Hematopoietic multipotent progenitor cell treated with erythropoietin and hydrocortisone succinate and interleukin-3 and kit ligand, for 17 days (in vitro differentiated cells): Measurements from ENCODE around the gene SPNS1.
"Not testable (repeated sequence)": the region's sequence is repeated elsewhere in the genome, so short reads cannot be mapped to it uniquely, and the experiment has no call there.

Experiments used
- DNase-seq: peaks from one replicate; pipeline ENCODE4 v3.0.0-alpha.2; 2015; ENCODE audit warnings: low spot score

SPNS1 gene, protein sequence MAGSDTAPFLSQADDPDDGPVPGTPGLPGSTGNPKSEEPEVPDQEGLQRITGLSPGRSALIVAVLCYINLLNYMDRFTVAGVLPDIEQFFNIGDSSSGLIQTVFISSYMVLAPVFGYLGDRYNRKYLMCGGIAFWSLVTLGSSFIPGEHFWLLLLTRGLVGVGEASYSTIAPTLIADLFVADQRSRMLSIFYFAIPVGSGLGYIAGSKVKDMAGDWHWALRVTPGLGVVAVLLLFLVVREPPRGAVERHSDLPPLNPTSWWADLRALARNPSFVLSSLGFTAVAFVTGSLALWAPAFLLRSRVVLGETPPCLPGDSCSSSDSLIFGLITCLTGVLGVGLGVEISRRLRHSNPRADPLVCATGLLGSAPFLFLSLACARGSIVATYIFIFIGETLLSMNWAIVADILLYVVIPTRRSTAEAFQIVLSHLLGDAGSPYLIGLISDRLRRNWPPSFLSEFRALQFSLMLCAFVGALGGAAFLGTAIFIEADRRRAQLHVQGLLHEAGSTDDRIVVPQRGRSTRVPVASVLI

DNA sequence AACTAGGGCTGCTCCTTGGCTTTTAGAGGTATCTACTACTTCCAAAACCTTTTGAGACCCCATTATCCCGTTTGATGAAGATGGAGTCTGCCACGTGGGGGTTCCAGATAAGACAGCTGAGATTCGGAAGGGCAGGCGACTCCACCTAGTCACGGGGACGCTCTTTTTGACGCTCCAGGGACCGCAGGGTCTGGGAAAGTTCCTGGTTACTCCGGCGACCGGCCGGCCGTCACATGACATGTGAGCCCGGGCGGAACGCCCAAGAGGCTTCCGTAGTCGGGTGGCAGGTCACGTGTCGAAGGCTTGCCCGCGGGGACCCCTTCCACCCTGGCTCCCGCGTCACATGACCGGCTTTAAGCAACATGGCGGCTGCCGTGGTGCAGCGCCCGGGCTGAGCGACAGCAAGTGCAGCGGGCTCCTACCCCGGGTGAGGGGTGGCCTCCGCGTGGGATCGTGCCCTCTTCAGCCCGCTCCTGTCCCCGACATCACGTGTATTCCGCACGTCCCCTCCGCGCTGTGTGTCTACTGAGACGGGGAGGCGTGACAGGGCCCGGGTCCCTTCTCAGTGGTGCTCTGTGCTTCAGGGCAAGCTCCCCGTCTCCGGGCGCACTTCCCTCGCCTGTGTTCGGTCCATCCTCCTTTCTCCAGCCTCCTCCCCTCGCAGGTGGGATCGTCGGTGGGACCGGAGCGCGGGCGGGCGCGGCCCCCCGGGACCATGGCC lies at the start of gene SPNS1:
SPNS1 (plus strand) TSS at position 342 of the 721 bp plus-strand sequence; CDS start at position 716, 374 bp downstream.
- DNase-seq: peak; percentile 93

DNA sequence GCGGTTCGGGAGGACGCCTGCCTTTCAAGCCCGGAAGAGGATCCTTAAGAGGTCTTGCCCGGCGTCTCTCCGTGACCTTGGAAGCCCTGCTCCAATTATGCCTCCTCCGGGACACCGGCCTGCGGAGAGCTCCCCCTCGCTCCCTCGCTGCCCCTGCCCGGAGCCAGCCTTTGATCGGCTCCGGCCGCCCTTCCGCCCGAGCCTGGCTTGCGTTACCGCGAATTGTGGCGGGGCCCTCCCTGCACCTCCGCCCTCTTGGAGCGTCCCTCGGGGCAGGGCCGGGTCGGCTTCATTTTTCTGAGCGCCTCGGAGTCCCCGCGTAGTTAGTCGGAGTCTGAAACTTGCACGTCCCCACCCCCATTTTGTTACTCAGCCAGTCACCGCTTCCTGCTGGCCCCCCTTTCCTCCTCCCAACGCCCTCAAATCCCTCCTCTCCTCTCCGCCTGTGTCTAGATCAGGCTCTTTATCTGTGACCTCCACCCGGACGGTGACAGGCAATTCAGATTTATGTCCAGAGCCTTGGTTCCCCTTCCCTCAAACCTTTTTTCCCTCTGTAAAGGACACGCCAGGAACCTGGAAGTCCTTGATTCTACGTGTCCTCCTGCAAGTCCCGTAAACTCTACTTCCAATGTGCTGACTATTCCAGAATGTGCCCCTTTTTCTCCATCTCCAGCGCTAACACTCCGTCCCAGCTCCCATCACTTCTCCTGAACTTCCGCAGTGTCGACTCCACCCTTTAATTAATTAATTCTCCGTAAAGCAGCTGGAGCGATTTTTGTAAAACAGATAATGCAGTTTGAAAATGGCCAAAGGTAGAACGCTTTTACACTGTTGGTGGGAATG lies 49.0 kb upstream of the SPNS1 start:
- no peak for DNase-seq

DNA sequence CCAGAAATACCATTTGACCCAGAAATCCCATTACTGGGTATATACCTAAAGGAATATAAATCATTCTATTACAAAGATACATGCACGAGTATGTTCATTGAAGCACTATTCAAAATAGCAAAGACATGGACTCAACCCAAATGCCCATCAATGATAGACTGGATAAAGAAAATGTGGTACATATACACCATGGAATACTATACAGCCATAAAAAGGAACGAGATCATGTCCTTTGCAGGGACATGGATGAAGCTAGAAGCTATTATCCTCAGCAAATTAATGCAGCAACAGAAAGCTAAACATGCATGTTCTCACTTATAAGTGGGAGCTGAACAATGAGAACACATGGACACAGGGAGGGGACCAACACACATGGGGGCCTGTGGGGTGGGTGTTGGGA lies 48.3 kb upstream of the SPNS1 start:
- DNase-seq: not testable (repeated sequence)

DNA sequence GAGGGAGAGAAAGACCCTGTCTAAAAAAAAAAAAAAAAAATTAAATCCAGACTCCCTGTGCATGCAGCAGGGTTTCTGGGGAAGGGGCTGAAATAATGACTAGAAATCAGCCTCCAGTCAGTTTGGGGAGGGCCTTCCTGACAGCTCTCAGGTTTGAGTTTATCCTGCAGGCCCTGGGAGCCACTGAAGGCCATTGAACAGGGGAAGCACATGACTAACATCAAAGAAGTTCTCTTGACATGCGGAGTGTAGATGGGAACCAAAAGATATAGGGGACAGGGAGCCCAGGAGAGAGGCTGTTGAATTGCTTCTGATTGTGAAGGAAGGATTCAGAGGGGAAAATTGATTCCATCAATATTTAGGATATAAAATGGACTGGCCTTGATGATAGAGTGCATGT lies 46.8 kb upstream of the SPNS1 start:
- no peak for DNase-seq

DNA sequence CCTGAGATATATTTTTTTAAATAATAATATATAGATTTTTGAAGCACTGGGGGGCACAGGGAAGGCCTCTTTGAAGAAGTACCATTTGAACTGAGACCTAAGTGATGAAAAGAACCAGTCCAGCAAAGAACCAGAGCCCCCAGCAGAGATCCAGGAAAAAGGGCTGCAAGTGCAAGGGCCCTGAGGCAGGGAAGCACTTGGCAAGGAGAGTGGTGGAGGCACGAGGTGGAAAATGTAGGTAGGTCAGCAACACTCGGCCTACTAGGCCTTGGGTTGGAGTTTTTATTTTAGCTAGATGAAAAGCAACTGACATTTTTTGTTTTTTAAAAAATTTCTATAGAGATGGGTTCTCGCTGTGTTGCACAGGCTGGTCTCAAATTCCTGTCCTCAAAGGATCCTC lies 44.4 kb upstream of the SPNS1 start:
- no peak for DNase-seq

DNA sequence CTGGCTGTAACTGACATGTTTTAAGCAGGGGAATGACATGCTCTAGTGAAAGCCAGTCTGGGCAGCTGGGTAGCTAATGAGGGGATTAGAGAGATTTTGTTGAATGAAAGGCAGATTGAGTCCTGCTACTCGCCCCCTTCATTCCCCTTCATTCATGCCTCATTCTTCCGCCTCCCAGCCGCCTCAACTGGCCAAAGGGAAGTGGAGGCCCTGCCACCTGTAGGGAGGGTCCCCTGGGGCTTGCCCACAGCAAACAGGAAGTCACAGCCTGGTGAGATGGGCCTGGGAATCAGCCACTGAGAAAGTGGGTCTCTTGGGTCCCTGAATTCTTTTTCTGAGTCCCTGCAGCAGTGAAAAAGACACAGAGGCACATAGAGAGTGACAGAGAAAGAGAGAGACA lies 43.9 kb upstream of the SPNS1 start:
- DNase-seq: no peak

DNA sequence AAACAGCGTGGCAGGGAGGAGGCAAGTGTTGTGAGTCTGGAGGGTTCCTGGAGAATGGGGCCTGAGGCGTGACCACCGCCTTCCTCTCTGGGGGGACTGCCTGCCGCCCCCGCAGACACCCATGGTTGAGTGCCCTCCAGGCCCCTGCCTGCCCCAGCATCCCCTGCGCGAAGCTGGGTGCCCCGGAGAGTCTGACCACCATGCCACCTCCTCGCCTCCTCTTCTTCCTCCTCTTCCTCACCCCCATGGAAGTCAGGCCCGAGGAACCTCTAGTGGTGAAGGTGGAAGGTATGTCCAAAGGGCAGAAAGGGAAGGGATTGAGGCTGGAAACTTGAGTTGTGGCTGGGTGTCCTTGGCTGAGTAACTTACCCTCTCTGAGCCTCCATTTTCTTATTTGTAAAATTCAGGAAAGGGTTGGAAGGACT lies 42.8 kb upstream of the SPNS1 start, which contains the start of gene CD19:
CD19 (plus strand) TSS at position 171 of the 425 bp plus-strand sequence; CDS start at position 201, 30 bp downstream.
- no peak for DNase-seq

DNA sequence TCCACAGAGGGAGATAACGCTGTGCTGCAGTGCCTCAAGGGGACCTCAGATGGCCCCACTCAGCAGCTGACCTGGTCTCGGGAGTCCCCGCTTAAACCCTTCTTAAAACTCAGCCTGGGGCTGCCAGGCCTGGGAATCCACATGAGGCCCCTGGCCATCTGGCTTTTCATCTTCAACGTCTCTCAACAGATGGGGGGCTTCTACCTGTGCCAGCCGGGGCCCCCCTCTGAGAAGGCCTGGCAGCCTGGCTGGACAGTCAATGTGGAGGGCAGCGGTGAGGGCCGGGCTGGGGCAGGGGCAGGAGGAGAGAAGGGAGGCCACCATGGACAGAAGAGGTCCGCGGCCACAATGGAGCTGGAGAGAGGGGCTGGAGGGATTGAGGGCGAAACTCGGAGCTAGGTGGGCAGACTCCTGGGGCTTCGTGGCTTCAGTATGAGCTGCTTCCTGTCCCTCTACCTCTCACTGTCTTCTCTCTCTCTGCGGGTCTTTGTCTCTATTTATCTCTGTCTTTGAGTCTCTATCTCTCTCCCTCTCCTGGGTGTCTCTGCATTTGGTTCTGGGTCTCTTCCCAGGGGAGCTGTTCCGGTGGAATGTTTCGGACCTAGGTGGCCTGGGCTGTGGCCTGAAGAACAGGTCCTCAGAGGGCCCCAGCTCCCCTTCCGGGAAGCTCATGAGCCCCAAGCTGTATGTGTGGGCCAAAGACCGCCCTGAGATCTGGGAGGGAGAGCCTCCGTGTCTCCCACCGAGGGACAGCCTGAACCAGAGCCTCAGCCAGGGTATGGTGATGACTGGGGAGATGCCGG lies 42.0 kb upstream of the SPNS1 start:
- no peak for DNase-seq

DNA sequence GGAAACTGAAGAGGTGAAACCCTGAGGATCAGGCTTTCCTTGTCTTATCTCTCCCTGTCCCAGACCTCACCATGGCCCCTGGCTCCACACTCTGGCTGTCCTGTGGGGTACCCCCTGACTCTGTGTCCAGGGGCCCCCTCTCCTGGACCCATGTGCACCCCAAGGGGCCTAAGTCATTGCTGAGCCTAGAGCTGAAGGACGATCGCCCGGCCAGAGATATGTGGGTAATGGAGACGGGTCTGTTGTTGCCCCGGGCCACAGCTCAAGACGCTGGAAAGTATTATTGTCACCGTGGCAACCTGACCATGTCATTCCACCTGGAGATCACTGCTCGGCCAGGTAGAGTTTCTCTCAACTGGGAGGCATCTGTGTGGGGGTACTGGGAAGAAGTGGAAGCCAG lies 41.4 kb upstream of the SPNS1 start:
- no peak for DNase-seq

DNA sequence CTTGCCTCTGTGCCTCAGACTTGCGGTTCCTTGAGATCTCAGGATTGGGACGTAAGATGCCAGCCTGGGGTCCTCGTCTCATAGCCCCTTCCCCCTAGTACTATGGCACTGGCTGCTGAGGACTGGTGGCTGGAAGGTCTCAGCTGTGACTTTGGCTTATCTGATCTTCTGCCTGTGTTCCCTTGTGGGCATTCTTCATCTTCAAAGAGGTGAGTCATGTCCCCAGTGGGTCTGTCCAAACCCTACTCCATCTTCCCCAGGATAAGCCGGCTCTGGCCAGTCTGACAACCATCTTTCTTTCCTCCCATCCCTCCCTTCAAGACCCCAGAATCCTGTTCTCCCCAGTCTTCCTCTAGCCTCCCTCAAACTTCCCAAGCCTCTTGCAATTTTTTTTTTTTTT lies 39.2 kb upstream of the SPNS1 start:
- no peak for DNase-seq

DNA sequence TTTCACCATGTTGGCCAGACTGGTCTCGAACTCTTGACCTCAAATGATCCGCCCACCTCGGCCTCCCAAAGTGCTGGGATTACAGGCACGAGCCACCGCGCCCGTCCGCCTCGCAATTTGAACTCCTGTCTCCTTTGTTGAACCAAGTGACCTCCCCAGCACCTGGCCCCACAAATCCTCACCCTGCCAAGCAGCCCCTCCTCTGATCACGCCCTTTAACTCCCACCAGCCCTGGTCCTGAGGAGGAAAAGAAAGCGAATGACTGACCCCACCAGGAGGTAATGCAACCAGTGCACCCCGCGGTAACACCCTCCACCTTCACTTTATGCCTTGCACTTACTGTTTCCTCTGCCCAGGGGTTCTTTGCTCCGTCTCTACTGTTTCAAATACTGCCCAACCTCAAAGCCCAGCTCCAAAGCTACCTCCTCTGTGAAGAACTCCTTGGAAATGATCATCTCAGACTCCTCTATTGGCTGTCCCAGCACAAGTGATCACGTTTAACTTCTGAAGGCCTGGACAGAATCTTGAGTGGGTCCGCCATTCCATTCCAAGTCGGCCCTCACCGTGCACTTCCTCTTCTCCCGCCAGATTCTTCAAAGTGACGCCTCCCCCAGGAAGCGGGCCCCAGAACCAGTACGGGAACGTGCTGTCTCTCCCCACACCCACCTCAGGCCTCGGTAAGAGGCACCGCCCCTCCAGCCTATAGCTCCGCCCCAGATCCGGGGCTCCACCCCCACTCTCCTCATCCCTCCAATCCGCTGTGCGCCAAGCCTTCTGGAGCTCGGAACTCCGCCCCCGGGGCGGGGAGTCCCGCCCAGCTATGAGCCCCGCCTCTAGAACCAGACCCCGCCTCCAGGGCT lies 38.4 kb upstream of the SPNS1 start:
- peak; percentile 83 for DNase-seq

DNA sequence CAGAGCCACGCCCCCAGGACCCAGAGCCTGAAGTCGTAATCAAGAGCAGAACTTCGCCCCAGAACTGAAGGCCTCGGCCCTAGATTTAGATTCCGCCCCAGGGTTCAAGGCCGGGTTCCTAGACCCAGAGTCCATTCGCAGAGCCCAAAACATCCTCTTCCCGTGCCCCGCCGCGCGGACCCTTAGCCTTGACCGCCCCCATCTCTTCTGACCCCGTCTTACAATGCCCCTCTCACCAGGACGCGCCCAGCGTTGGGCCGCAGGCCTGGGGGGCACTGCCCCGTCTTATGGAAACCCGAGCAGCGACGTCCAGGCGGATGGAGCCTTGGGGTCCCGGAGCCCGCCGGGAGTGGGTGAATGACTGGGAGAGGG lies 37.8 kb upstream of the SPNS1 start:
- no peak for DNase-seq

DNA sequence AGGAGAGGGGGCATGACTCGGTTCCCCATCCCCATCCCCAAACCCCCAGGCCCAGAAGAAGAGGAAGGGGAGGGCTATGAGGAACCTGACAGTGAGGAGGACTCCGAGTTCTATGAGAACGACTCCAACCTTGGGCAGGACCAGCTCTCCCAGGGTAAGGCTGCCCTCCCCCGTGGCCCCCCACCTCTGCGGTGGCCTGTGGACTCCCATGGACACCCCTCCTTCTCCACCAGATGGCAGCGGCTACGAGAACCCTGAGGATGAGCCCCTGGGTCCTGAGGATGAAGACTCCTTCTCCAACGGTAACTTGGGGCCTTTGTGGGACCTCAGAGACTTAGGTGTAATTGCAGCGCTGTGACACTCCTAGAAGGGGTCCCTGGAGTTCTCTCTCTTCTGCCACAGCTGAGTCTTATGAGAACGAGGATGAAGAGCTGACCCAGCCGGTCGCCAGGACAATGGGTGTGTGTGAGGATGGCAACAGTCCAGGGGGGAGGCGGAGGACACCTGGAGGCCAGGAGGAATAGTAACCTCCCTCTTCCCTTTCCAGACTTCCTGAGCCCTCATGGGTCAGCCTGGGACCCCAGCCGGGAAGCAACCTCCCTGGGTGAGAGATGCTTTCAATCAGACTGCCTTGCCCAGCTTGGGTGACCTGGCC lies 37.2 kb upstream of the SPNS1 start:
- DNase-seq: no peak

DNA sequence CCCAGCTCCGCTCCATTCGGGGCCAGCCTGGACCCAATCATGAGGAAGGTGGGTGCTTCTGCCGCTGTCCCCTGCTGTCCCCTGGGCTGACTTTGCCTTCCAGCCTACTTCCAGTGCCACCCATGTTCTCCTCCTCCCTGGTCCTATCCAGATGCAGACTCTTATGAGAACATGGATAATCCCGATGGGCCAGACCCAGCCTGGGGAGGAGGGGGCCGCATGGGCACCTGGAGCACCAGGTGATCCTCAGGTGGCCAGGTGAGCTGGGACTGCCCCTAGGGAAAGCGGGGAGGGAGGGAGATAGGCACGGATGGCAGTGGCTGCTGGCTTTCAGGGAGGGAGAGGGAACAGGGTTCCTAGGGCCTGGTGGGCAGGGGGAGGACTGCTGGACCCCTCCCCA lies 35.9 kb upstream of the SPNS1 start:
- DNase-seq: no peak

DNA sequence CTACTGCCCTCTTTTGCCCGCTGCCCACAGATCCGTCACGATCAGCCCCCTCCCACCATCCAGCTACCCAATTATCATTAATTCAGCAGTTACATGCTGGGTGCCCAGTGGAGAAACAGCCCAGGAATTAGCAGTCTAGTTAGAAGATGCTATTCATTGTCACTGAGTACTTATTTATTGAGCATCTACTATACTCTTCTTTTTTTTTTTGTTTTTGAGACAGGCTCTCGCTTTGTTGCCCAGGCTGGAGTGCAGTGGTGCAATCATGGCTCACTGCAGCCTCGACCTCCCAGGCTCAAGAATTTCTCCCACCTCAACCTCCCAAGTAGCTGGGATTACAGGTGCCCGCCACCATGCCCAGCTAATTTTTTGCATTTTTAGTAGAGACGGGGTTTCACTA lies 34.8 kb upstream of the SPNS1 start:
- DNase-seq: not testable (repeated sequence)

DNA sequence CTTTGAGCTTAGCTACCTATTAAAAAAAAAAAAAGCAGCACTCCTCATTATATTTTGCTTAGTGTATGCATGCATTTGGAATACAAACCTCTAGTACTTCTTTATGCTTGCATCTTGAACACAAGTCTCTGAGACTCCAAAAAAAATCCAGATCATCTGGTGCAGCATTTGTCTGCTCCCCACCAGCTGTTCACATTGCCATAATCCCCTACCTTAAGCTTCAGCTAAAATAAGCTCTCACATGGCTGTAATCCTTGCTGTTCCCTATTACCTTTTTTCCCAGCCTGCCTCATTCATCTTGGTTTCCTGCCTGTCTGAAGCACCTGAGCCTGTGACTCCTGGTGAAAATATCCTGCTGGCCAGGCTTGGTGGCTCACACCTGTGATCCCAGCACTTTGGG lies 31.3 kb upstream of the SPNS1 start:
- no peak for DNase-seq

DNA sequence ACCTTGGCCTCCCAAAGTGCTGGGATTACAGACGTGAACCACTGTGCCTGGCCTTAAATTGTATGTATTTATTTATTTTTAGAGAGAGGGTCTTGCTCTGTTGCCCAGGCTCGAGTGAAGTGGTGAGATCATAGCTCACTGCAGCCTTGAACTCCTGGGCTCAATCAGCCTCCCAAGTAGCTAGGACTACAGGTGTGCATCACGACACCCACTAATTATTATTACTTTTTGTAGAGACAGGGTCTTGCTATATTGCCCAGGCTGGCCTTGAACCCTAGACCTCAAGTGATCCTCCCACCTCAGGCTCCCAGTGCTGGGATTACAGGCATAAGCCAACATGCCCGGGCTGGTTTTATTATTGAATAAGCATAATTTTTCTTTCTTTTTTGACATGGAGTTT lies 27.9 kb upstream of the SPNS1 start:
- DNase-seq: no peak

DNA sequence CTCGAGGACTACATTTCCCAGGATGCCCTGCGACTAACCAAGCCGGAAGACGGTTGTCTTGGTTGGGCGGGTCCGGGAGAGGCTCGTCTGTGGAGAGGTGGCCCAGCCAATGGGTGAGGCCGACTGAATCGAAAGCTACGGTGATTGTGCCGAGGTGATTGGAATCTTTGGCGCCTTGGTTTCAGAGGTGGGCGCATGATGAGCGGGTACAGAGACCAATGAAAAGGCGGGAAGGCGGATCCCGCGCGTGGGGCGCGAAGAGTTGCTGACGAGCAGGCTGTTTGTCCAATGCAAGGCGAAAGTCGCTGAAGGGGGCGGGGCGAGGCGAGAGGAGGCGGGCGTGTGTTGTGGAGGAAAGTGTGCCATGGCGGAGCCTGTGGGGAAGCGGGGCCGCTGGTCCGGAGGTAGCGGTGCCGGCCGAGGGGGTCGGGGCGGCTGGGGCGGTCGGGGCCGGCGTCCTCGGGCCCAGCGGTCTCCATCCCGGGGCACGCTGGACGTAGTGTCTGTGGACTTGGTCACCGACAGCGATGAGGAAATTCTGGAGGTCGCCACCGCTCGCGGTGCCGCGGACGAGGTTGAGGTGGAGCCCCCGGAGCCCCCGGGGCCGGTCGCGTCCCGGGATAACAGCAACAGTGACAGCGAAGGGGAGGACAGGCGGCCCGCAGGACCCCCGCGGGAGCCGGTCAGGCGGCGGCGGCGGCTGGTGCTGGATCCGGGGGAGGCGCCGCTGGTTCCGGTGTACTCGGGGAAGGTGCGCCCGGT lies 23.7 kb upstream of the SPNS1 start, which contains the start of gene NFATC2IP:
NFATC2IP (plus strand) TSS at position 290 of the 762 bp plus-strand sequence; CDS start at position 365, 75 bp downstream.
- peak; percentile 99 for DNase-seq

DNA sequence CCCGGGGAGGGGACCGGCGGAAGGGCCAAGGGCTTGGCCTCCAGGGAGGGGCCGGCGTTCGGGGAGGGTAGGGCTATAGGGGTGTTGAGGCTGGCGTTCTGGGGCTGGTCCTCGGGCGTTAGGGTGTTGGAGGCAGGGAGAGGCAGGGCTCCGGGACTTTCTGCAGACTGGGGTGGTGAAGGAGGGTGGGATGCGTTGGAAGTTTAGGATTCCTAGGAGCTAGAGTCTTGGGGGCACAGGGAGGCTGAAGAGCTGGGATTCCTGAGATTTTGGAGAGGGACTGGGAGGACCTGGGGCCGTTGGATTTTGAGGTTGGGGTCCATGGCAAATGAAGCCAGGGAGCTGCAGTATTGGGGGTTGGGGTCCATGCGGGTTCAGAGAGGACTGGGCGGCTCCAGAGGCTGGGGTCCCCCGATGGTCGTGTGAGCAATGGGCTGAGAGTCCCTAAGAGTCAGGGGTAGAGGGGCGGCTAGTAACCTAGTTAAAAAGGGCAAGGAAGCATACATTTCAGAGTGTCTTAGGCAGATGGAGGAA lies 23.1 kb upstream of the SPNS1 start:
- peak; percentile 52 for DNase-seq
